Measurements from ENCODE around the gene EFCAB7.

The EFCAB7 gene

DNA sequence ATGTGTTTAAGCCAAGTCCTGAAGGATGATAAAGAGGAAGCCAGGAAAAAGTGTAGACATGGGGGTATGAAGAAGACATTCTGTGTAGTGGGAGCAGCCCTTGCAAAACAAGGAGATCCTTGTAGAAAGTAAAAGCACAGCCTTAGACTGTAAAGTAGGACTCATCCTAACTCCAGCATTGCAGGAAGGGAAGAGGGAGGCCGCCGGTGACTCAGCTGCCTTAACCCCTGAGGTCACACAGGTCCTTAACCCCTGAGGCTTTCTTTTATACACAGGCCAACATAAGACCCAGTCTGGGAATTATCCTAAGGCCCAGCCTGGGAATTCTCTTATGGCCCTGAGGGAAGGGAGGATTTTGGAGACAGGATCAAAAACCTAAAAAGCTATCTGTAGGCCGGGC is 87.9 kb downstream of the EFCAB7 start:
- H3K4me3 ChIP-seq (replicated peaks; ENCODE audit: insufficient read depth, low read length): no peak overlapping the region
- no peak for DNase-seq (ENCODE audit: low read depth in 1 of 2, low spot score in 1 of 2)
- H3K27ac ChIP-seq (replicated peaks): no peak overlapping the region
- TF ChIP-seq, protein P1, sequence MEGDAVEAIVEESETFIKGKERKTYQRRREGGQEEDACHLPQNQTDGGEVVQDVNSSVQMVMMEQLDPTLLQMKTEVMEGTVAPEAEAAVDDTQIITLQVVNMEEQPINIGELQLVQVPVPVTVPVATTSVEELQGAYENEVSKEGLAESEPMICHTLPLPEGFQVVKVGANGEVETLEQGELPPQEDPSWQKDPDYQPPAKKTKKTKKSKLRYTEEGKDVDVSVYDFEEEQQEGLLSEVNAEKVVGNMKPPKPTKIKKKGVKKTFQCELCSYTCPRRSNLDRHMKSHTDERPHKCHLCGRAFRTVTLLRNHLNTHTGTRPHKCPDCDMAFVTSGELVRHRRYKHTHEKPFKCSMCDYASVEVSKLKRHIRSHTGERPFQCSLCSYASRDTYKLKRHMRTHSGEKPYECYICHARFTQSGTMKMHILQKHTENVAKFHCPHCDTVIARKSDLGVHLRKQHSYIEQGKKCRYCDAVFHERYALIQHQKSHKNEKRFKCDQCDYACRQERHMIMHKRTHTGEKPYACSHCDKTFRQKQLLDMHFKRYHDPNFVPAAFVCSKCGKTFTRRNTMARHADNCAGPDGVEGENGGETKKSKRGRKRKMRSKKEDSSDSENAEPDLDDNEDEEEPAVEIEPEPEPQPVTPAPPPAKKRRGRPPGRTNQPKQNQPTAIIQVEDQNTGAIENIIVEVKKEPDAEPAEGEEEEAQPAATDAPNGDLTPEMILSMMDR (IDR thresholded peaks at IDR 0.05; ENCODE audit: insufficient read depth, low read length): no peak
- TF ChIP-seq GABPA (IDR thresholded peaks at IDR 0.05; ENCODE audit: low read depth) (no peak), POLR2AphosphoS5 (IDR thresholded peaks at IDR 0.05; ENCODE audit: low read depth) (no peak), SPI1 (IDR thresholded peaks at IDR 0.05; ENCODE audit: borderline replicate concordance, low read depth) (no peak)
- TF ChIP-seq, protein P2, sequence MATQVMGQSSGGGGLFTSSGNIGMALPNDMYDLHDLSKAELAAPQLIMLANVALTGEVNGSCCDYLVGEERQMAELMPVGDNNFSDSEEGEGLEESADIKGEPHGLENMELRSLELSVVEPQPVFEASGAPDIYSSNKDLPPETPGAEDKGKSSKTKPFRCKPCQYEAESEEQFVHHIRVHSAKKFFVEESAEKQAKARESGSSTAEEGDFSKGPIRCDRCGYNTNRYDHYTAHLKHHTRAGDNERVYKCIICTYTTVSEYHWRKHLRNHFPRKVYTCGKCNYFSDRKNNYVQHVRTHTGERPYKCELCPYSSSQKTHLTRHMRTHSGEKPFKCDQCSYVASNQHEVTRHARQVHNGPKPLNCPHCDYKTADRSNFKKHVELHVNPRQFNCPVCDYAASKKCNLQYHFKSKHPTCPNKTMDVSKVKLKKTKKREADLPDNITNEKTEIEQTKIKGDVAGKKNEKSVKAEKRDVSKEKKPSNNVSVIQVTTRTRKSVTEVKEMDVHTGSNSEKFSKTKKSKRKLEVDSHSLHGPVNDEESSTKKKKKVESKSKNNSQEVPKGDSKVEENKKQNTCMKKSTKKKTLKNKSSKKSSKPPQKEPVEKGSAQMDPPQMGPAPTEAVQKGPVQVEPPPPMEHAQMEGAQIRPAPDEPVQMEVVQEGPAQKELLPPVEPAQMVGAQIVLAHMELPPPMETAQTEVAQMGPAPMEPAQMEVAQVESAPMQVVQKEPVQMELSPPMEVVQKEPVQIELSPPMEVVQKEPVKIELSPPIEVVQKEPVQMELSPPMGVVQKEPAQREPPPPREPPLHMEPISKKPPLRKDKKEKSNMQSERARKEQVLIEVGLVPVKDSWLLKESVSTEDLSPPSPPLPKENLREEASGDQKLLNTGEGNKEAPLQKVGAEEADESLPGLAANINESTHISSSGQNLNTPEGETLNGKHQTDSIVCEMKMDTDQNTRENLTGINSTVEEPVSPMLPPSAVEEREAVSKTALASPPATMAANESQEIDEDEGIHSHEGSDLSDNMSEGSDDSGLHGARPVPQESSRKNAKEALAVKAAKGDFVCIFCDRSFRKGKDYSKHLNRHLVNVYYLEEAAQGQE (IDR thresholded peaks at IDR 0.05; ENCODE audit: insufficient replicate concordance, low read depth): no peak
- H3K27me3 ChIP-seq (ENCODE audit: insufficient read depth, poor library complexity, severe bottlenecking): no peaks in the 10 kb centered on the region

DNA sequence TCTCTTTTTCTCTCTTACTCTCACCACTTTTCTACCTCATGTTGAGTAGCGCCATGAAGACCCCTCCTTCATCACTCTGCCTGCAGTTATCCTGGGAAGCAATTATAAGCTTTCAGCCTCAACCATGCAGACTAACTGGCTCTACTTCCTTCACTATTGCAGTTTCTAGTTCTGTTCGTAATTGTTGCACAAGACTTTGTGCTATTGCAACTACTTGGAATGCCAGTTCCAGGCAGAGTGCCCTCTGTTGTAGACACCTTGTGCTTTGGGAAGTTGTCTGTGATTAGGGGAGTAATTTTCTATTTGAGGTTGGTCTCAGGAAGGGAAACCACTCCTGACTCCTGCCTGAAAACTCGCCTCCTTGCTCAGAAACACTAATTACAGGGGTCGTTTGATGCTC is 89.2 kb downstream of the EFCAB7 start:
- Histone ChIP-seq H3K27me3 (ENCODE audit: insufficient read depth, poor library complexity, severe bottlenecking) (no peaks in the 10 kb centered on the region), H3K4me3 (replicated peaks; ENCODE audit: insufficient read depth, low read length) (no peak overlapping the region), H3K27ac (replicated peaks) (no peak overlapping the region)
- peak; percentile 18 to 31 for DNase-seq (ENCODE audit: low read depth in 1 of 2, low spot score in 1 of 2)
- no peak for TF ChIP-seq SPI1 (IDR thresholded peaks at IDR 0.05; ENCODE audit: borderline replicate concordance, low read depth)

DNA sequence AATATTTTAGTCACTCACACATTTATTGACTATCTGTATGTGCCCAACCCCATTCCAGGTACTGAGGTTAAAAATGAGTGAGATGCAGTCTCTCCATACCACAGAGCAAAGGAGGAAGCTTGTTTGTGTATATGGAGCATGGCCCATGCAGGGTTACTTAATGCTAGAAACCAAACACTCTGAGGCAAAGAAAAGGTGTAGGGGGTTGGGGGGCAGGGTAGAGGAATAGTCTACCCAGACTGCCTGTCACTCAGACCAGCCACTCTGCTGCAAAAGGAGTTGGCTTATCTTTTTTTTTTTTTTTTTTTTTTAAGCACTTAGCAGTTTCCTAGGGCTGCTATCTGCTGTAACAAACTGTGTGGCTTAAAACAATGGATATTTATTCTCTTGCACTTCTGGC is 89.6 kb downstream of the EFCAB7 start:
- DNase-seq (ENCODE audit: low read depth in 1 of 2, low spot score in 1 of 2): peak in 1 of 2 experiments; percentile 21
- Histone ChIP-seq H3K4me3 (replicated peaks; ENCODE audit: insufficient read depth, low read length) (no peak overlapping the region), H3K27ac (replicated peaks) (no peak overlapping the region), H3K27me3 (ENCODE audit: insufficient read depth, poor library complexity, severe bottlenecking) (no peaks in the 10 kb centered on the region)
- TF ChIP-seq, protein P1 (IDR thresholded peaks at IDR 0.05; ENCODE audit: insufficient read depth, low read length): no peak
- TF ChIP-seq GABPA (IDR thresholded peaks at IDR 0.05; ENCODE audit: low read depth): no peak
- TF ChIP-seq, protein P2 (IDR thresholded peaks at IDR 0.05; ENCODE audit: insufficient replicate concordance, low read depth): no peak
- TF ChIP-seq POLR2AphosphoS5 (IDR thresholded peaks at IDR 0.05; ENCODE audit: low read depth): no peak
- TF ChIP-seq SPI1 (IDR thresholded peaks at IDR 0.05; ENCODE audit: borderline replicate concordance, low read depth): no peak

DNA sequence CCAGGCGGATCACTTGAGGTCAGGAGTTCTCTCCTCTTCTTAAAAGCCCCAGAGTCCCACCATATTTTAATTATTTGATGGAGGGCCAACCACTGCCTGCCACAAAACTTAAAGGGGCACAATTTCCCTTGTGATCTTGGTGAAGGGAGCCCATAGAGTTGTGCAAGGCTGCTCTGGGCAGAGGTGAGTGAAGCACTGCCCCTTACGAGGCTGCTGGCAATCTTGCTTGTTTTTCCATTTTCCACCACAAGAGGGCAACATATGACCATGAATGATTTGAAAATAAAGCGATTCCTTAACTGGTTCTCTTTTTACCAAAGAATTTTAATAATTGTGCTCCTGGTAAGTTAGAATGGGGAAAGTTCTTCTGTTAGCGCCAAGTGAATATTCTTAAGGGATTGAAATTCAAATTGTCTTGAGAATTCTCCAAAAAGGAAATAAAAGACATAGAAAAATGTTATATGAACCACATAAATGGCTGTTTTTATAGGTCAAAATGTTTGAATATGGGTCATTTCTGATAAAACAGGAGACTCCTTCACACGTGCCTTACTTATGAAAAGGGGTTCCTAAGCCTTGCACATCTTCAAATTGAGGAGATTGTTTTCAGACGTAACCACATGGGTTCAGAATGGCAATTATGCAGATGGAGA is 92.6 kb downstream of the EFCAB7 start:
- no peak overlapping the region for H3K27ac ChIP-seq (replicated peaks)
- H3K27me3 ChIP-seq (ENCODE audit: insufficient read depth, poor library complexity, severe bottlenecking): no peaks in the 10 kb centered on the region
- TF ChIP-seq, protein P1 (IDR thresholded peaks at IDR 0.05; ENCODE audit: insufficient read depth, low read length): peak; percentile 52
- no peak for TF ChIP-seq POLR2AphosphoS5 (IDR thresholded peaks at IDR 0.05; ENCODE audit: low read depth)
- DNase-seq (ENCODE audit: low read depth in 1 of 2, low spot score in 1 of 2): peak; percentile 26 to 70
- no peak overlapping the region for H3K4me3 ChIP-seq (replicated peaks; ENCODE audit: insufficient read depth, low read length)

Data from HL-60 (cell line).